Lower leg skin (tissue), 4 donors: ENCODE measurements around the gene NECTIN1. TPM values are rescaled to one million over a fixed set of nuclear protein-coding genes. Genes with fewer than 3 reads are reported as not detected.

Experiments used
- DNase-seq, 2 donors: peaks; one replicate each; pipeline ENCODE4 v3.0.0-alpha.2; 2019; ENCODE audit warnings: low spot score in 2 of 2
- H3K4me3 ChIP-seq: fragments of 200-600 bp; sonication (generic); 2 replicates; pipeline ENCODE4 v1.5.1; 2017; ENCODE audit warnings: mild to moderate bottlenecking, low read depth; ENCODE audit not compliant: poor library complexity, severe bottlenecking
- CTCF ChIP-seq, 3 donors: fragments of 450-650 bp; IDR thresholded peaks; one replicate each; pipeline ENCODE4 v1.5.1; 2016; ENCODE audit warnings: antibody characterized with exemption in 3 of 3, mild to moderate bottlenecking in 3 of 3, moderate library complexity in 2 of 3
- POLR2A ChIP-seq, 2 donors: fragments of 450-650 bp; IDR thresholded peaks; one replicate each; pipeline ENCODE4 v1.6.1; 2016 to 2017; ENCODE audit warnings: antibody characterized with exemption in 2 of 2, mild to moderate bottlenecking in 1 of 2, moderate library complexity in 1 of 2
- WGBS, 2 donors: methylation state at CpG; one replicate each; pipeline ENCODE4 v1.1.5; 2018; 5-methylcytosine and 5-hydroxymethylcytosine counted together
- intact Hi-C: fragments of 100-400 bp; cut with DNase I; formaldehyde crosslinking; loops from one replicate; pipeline ENCODE4 v1.15.0; 2023; ENCODE audit warnings: low total_unique reads
- total RNA-seq, 4 donors: library from RNA; depleted of rRNA; stranded (reverse); fragments of >200 nt; gene quantifications; one replicate each; pipeline ENCODE4 v1.1.0, GENCODE V29; 2016

Gene NECTIN1
- total RNA-seq, 4 donors from 2014 or later: 111 to 142 (median 130) TPM

DNA sequence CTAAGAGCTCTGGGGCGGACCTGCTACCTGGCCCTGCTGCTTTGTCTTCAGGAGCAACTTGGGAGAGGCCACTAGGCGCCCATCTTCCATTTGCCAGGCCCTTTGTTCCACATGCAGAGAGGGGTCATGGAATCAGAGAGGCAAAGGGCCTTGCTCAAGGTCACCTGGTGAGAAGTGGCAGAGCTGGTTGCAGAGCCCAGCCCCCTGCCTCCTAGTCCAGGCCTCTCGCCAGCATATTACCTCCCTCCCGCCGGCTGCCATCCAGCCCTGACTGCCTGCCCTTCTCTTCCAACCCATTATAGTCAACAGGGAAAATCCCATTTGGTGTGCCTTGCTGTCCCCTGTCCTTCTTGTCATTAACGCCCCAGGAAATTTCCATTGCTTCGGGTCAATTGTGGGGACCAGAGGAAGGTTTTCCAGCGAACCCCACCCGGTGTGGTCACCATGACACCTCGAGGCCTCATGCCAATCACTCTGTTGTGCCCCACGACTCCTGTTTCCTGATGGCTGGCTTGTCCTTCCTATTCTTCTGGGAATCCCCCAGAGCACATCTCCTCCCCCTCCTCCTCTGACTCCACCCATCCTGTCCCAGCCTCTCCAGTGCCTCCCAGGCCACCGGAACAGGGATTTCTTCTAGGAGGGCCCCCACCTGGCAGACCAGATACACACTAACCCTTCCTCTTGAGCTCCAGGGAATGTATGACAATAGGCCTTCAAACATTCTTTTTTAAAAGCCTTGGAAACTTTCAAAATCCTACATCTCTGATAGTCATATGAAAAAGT is 77.0 kb downstream of the NECTIN1 start:
- WGBS, 2 donors: 62 to 82% methylated on average over 12 of the region's 12 CpGs
- intact Hi-C loops: no loop called here
- H3K4me3 ChIP-seq: no peak overlapping the region
- DNase-seq: no peak
- TF ChIP-seq POLR2A (IDR thresholded peaks at IDR 0.05) (no peak), CTCF (IDR thresholded peaks at IDR 0.05) (no peak)

DNA sequence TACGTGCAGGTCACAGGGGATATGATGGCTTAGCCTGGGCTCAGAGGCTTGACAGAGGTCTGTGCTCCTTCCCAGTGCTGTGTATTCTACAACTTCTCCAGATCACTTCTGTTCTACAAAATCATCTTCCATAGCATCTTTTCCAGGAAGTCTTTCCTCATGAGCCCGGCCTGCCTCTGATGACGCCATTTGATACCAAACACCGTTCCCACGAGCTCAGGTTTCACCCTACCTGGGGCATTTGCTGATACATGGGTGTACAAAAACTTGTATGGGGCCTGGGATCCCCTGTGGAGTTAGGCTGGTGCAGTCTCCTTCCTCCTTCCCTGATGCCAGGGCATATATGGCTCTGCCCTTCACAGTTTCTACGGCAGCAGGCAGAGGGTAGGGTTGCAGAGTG is 78.7 kb downstream of the NECTIN1 start:
- WGBS, 2 donors: 69 to 71% methylated on average over 6 of the region's 6 CpGs
- H3K4me3 ChIP-seq: no peak overlapping the region
- intact Hi-C loops: no loop called here
- DNase-seq: no peak
- no peak for TF ChIP-seq CTCF (IDR thresholded peaks at IDR 0.05)
- no peak for TF ChIP-seq POLR2A (IDR thresholded peaks at IDR 0.05)

- intact Hi-C loops: loop anchor here (10.0 kb wide), 1 partner anchor 162 kb away; no protein-coding TSS in a partner anchor
- no peak overlapping the region for H3K4me3 ChIP-seq
- 90 to 92% methylated on average over 3 of the region's 3 CpGs for WGBS, 2 donors
- DNase-seq: no peak
- TF ChIP-seq POLR2A (IDR thresholded peaks at IDR 0.05): no peak
- no peak for TF ChIP-seq CTCF (IDR thresholded peaks at IDR 0.05)
Measured at GRCh38 chr11:119647254-119647653, 81.7 kb downstream of the NECTIN1 start.

- intact Hi-C loops: loop anchor here (10.0 kb wide), 1 partner anchor 160 kb away; no protein-coding TSS in a partner anchor
- no peak overlapping the region for H3K4me3 ChIP-seq
- no peak for DNase-seq
- TF ChIP-seq CTCF (IDR thresholded peaks at IDR 0.05) (no peak), POLR2A (IDR thresholded peaks at IDR 0.05) (no peak)
- 90 to 92% methylated on average over 5 of the region's 5 CpGs for WGBS, 2 donors
Measured at GRCh38 chr11:119645018-119645417, 84.0 kb downstream of the NECTIN1 start.

- no peak overlapping the region for H3K4me3 ChIP-seq
- 74 to 75% methylated on average over 7 of the region's 7 CpGs for WGBS, 2 donors
- intact Hi-C loops: loop anchor here (10.0 kb wide), 1 partner anchor 160 kb away; no protein-coding TSS in a partner anchor
- DNase-seq: no peak
- TF ChIP-seq CTCF (IDR thresholded peaks at IDR 0.05): no peak
- TF ChIP-seq POLR2A (IDR thresholded peaks at IDR 0.05): no peak
Measured at GRCh38 chr11:119644502-119644901, 84.5 kb downstream of the NECTIN1 start.
